IPS DF 4.7 (cell line): Measurements from ENCODE around the gene GSN.

Experiments used
- DNase-seq: peaks from one replicate; pipeline ENCODE4 v3.0.0-alpha.2; 2013; ENCODE audit warnings: low spot score; ENCODE audit errors: extremely low read depth

The GSN gene

GRCh38 chr9:121273064-121273775 lies 5.3 kb downstream of the GSN start:
- no peak for DNase-seq

- no peak for DNase-seq
Measured at GRCh38 chr9:121274851-121275250, 6.9 kb downstream of the GSN start.

- no peak for DNase-seq
Measured at GRCh38 chr9:121275781-121276658, 8.1 kb downstream of the GSN start.

DNA sequence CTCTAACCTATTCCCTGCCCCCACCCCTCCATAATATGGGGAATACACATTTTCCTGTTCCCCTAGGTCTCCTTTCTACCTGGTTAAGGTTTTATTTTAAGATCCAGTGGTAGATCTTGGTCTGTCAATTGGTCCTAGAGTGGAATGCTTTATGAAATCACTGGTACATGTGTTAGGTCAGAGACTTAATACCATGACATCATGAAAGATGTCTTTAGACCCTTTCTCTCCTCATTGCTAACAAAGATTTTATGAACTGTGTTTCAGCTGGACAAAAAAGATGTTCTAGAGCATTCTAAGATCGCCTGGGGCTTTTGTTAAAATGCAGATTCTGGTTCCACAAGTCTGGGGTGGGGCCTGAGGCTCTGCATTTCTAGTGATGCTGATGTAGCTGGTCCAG lies 9.1 kb downstream of the GSN start:
- no peak for DNase-seq

DNA sequence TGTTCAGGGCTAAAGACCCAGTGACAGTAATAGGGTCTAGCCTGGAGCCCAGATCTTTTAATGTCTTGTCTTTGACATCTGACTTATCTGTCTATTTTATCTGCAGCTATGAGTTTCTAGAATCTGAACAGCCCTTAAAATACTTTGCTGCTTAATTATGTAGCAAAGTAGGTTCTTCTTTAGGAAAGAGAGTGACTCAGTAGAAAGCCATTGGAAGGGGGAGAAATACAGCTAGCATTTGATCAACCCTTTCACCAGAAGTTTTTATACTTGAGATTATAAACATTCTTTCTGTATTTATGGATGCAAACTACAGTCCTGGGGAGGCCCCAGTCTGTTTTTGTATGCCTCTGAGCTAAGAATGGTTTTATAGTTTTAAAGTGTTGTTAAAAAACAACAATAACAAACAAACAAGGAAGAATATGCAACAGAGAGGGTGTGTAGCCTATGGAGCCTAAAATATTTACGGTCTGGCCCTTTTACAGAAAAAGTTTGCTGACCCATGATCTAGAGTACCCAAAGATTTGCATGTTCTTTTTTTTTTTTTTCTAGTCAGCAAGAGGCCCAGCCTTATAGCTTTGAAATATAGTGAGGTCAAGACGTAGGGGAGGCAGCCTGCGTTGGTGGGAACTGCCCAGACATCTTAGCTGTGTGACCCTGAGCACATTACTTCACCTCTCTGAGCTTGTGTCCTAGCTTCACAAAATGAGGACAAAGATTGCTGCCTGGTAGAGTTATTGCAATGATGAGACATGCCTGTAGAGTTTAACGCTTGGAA lies 9.7 kb downstream of the GSN start:
- DNase-seq: no peak

DNA sequence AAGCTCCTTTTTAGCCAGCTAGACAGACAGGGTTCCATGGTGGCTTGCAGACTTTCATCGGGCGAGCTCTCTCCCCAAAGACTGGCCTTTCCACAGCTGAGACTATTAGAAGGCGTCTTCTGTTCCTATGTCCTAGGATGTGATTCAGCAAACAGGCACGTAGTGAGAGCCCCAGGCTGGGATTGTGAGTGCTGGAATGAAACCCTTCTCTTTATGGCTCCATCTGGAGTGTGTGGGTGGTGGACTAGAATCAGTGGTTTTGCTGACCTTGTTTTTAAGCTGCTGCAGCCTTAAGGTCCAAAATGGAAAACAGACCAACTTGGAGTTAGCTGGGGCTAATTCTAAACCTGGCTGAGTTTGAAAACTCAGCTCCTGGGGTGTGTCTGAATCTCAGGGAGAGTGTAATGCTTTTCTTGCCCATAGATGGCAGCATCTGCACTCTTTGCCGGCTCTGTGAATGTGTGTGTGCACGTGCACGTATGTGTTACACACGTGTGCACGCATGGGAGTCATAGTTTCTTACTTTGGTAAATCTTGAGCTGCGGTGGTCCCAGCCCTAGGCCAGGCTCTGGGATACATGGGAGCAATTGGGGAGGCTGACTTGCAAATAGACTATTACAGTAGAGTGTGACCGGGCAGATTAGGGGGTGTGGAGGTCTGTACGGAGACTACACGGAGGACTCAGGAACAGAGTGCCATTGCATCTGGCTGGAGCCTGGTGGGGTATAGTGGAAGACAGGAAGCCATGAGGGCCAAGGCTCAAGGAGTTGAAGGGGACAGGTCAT lies 10.7 kb downstream of the GSN start:
- DNase-seq: no peak

DNA sequence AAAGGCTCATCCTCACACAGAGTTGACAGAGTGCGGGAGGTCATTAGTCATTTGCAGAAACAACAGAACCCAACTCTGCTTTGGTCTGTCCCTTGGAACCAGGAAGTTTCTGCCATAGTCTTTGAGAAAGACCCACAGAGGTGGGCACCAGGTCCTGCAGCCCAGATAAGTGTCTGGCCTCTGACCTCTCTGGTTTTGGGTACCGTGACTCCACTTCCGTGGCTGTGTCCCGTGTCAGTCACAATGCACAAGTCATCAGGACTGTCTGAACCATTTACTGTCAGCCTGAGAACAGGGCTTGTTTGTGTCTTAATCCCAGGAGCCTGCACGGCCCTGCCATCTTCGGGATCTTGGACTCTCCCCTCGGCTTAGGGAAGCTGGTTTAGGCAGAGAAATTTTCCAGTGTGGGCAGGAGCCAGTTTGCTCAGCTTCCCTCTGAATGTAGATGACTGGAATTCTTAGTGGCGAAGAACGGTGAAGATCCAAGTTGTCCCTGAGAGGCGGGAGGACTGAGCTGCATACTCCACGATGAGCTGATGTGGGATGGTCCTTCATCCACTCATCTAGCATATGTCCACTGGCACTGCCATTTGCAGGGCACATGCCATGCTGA lies 11.9 kb downstream of the GSN start:
- DNase-seq: no peak

GRCh38 chr9:121280715-121281613 lies 13.0 kb downstream of the GSN start:
- DNase-seq: no peak

DNA sequence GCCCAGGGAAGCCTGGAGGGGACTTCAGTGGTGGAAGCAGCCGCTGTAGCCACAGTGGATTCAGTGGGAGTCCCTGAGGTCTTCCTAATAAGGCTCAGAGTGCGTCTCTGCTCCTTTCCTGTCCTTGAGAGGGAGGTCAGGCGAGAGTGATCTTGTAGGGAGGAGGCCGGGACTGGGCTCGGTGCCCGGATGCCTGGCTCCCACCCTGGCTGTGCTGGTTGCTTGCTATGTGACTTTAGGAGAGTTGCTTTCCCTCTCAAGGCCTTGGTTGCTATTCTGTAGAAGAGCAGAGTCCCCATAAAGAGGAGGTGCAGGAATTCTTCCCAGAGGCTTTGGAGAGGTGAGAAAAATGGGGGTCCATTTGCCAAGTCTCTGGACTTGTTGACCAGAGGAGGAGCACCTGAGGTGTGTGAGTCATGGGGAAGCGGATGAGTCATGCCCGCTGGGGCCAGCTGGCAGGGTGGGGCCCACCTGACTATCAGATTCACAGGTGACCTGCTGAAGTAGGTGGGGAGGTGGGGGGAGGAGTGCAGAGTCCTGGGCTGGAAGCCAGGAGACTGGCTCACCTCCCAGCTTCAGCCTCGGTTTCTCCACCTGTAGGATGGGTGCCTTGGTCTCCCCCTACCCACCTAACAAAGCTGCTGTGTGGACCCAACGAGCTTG lies 13.8 kb downstream of the GSN start:
- DNase-seq: no peak

GRCh38 chr9:121282277-121283079 lies 14.5 kb downstream of the GSN start:
- DNase-seq: no peak

DNA sequence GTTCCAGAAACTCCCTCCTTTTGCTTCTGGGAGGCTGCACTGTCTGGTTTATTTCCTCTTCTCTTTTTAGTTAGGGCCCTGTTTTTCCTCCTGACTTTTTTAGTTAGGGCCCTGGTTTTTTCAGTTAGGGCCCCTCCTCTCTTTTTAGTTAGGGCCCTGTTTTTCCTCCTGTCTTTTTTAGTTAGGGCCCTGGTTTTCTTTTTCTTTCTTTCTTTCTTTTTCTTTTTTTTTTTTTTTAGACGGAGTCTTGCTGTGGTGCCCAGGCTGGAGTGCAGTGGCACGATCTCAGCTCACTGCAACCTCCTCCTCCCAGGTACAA lies 15.1 kb downstream of the GSN start:
- no peak for DNase-seq

- no peak for DNase-seq
Measured at GRCh38 chr9:121283856-121284732, 16.1 kb downstream of the GSN start.

DNA sequence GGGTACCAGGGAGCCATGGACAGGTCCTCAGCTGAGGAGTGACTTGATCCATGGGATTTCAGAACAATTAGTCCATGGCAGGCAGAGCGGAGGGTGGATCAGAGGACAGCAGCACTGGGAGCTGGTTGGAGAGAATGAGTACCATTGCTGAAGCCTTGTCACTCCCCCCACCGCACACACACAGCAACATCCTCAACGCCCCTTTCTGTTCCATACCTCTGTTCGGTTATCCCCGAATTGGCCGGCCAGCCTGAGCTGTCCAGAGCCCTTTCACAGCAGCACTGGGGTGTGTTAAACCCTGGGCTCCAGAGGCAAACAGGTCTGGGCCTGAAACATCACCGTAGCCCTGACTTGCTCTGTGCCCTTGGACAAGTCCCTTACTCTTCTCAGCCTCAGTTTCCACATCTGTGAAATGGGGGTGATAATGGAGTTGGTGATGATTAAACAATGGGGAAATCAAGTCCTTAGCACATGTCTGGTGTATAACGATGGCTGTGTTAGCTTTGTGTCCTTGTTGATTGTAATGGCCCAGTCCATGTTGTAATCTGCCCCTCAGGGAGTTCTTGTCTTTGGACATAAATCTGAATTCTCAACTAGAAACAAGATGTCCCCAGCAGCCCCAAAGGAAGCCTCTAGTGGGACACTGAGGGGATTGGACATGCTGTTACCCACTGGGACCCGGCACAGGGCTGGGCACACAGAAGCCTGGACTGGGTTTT lies 16.9 kb downstream of the GSN start:
- no peak for DNase-seq

DNA sequence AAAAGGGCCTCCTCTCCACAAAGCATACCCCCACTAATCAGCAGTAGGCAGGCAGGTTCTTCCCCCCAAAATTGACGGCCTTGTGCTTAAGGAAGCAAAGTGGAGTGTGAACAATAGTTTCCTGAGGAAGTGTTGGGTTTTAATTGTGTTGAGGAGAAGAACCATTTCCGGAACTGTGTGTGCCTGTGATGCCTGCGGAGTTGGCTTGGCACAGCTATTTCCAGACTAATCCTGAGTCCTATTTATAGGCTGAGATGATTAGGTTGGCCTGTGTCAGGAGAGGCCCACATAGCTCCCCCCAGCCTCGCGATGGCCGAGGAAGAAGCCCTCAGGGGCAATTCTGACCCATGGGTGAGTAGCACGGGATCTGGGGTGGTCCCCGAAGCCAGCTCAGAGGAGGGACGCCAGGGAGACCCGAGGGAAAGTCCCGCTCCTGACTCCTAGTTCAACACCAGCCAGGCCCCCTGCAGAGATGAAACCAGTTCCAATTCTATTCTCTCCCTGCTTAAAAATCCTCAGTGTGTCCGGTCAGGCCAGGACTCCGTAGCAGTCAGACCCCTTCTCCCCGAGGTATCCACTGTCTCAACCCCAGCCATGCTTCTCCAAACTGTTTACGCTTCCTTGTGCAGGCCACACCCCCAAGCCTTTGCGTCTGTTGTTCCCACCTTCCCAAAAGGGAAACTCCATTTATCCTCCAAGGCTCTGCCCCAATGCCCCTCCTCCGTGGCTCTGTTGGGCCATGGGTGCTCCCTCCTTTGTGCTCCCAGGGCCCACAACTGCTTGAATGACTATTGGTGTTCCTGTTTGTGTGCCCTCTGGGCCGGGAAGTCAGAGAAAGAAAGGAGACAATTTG lies 18.1 kb downstream of the GSN start:
- DNase-seq: no peak

GRCh38 chr9:121286688-121286972 lies 18.7 kb downstream of the GSN start:
- DNase-seq: no peak
